Keratinocyte (primary cell): ENCODE measurements around the gene CDC14B. TPM values are rescaled to one million over a fixed set of nuclear protein-coding genes. Genes with fewer than 3 reads are reported as not detected.
"Not testable (repeated sequence)": the region's sequence is repeated elsewhere in the genome, so short reads cannot be mapped to it uniquely, and the experiment has no call there.

Experiments
- DNase-seq: peaks from one replicate; pipeline ENCODE4 v3.0.0-alpha.2; 2011; ENCODE audit warnings: low read depth, missing footprints, low spot score
- FAIRE-seq: peaks from 2 replicates; lab custom pipeline; 2011; peaks lifted over from hg19 to GRCh38; lab: Jason Lieb, UNC
- H2AFZ ChIP-seq: 2 replicates; pipeline ENCODE4 v1.6.0; 2012; ENCODE audit warnings: low read length, control low read depth, inconsistent platforms; ENCODE audit not compliant: control insufficient read depth
- H3K27ac ChIP-seq: 2 replicates; pipeline ENCODE4 v1.5.1; 2011; ENCODE audit warnings: low read length; ENCODE audit not compliant: control insufficient read depth, insufficient read depth
- H3K27me3 ChIP-seq: 3 replicates; pipeline ENCODE4 v1.6.0; 2011; ENCODE audit warnings: low read length; ENCODE audit not compliant: control insufficient read depth, insufficient read depth; ENCODE audit errors: extremely low read depth
- H3K36me3 ChIP-seq, 2 experiments: 2 replicates in 1 of 2; 3 replicates in 1 of 2; pipeline ENCODE4 v1.5.1; 2011; ENCODE audit warnings: low read length in 2 of 2, mild to moderate bottlenecking in 1 of 2; ENCODE audit not compliant: control insufficient read depth in 2 of 2, insufficient read depth in 2 of 2; ENCODE audit errors: extremely low read depth in 1 of 2
- H3K4me1 ChIP-seq: 3 replicates; pipeline ENCODE4 v1.5.1; 2011; ENCODE audit warnings: low read length; ENCODE audit not compliant: control insufficient read depth, insufficient read depth; ENCODE audit errors: extremely low read depth
- H3K4me2 ChIP-seq: 3 replicates; pipeline ENCODE4 v1.6.0; 2011; ENCODE audit warnings: low read depth, low read length; ENCODE audit not compliant: control insufficient read depth, insufficient read depth; ENCODE audit errors: extremely low read depth
- H3K4me3 ChIP-seq, 3 experiments: fragments of 200-600 bp in 1 of 3; sonication (generic) in 1 of 3; 2 replicates in 2 of 3; 3 replicates in 1 of 3; pipeline ENCODE4 v1.5.1; 2011 to 2016; ENCODE audit warnings: low read length in 3 of 3, mild to moderate bottlenecking in 3 of 3, control low read depth in 2 of 3, inconsistent platforms in 1 of 3, low read depth in 1 of 3, mixed read lengths in 1 of 3, mixed run types in 1 of 3, moderate library complexity in 1 of 3; ENCODE audit not compliant: control insufficient read depth in 2 of 3, insufficient read depth in 2 of 3; ENCODE audit errors: extremely low read depth in 1 of 3
- H3K79me2 ChIP-seq: 2 replicates; pipeline ENCODE4 v1.6.0; 2012; ENCODE audit warnings: low read length; ENCODE audit not compliant: control insufficient read depth, insufficient read depth
- H3K9ac ChIP-seq: 3 replicates; pipeline ENCODE4 v1.6.0; 2011; ENCODE audit warnings: low read length; ENCODE audit not compliant: control insufficient read depth, insufficient read depth; ENCODE audit errors: extremely low read depth
- H3K9me1 ChIP-seq: 3 replicates; pipeline ENCODE4 v1.6.0; 2011; ENCODE audit warnings: low read length; ENCODE audit not compliant: control insufficient read depth, insufficient read depth; ENCODE audit errors: extremely low read depth
- H3K9me3 ChIP-seq: 2 replicates; pipeline ENCODE4 v1.5.1; 2012; ENCODE audit warnings: low read depth, low read length; ENCODE audit not compliant: control insufficient read depth
- H4K20me1 ChIP-seq: 3 replicates; pipeline ENCODE4 v1.6.0; 2011; ENCODE audit warnings: low read length; ENCODE audit not compliant: control insufficient read depth, insufficient read depth; ENCODE audit errors: extremely low read depth
- CTCF ChIP-seq, 3 experiments: IDR thresholded peaks in 1 of 3; conservative IDR thresholded peaks in 1 of 3; optimal IDR thresholded peaks in 1 of 3; 2 replicates in 2 of 3; 3 replicates in 1 of 3; pipeline versions ENCODE3 to v1.5.1; 2011; ENCODE audit warnings: low read length in 3 of 3, mild to moderate bottlenecking in 3 of 3, moderate library complexity in 2 of 3, control low read depth in 1 of 3, inconsistent platforms in 1 of 3; ENCODE audit not compliant: insufficient read depth in 2 of 3; ENCODE audit errors: extremely low read depth in 1 of 3
- EZH2 ChIP-seq: IDR thresholded peaks from one replicate; pipeline ENCODE4 v1.6.1; 2012; ENCODE audit warnings: inconsistent platforms, mild to moderate bottlenecking, low read length, moderate library complexity
- dilution Hi-C: fragments of 300-500 bp; cut with MboI; formaldehyde crosslinking; loops from one replicate; pipeline ENCODE4 v1.7.0; 2020; ENCODE audit warnings: low sequenced_read_pairs; ENCODE audit not compliant: extremely low pct_ligation_motif_present
- polyA plus RNA-seq, 5 experiments: library from polyadenylated mRNA; depleted of rRNA in 3 of 5; stranded (reverse) in 3 of 5; stranded (forward) in 1 of 5; unstranded in 1 of 5; fragments of >200 nt; gene quantifications; 1 replicate in 1 of 5; 2 replicates in 3 of 5; 3 replicates in 1 of 5; pipeline versions ENCODE4 v1.2.1 to v1.2.3, GENCODE V29; 2011 to 2012; ENCODE audit warnings: missing spikeins in 2 of 5, low read depth in 1 of 5, low replicate concordance in 1 of 5

CDC14B gene
- polyA plus RNA-seq, 1 donor (not counting 4 experiments of a cell fraction or from before 2014, with no cell fraction given): 7.5 TPM

GRCh38 chr9:96667363-96667728, 47.7 kb upstream of the CDC14B start:
- no peaks in the 10 kb centered on the region for H3K27me3 ChIP-seq
- no peaks in the 10 kb centered on the region for H3K4me1 ChIP-seq
- H3K4me3 ChIP-seq: no peak overlapping the region
- H3K9me1 ChIP-seq: no peaks in the 10 kb centered on the region
- no peak overlapping the region for H2AFZ ChIP-seq
- H4K20me1 ChIP-seq: no peaks in the 10 kb centered on the region
- no peaks in the 10 kb centered on the region for H3K79me2 ChIP-seq
- FAIRE-seq (no peak), DNase-seq (no peak)
- no peak overlapping the region for H3K9ac ChIP-seq
- dilution Hi-C loops: no loop called here
- H3K36me3 ChIP-seq: no peaks in the 10 kb centered on the region
- no peaks in the 10 kb centered on the region for H3K9me3 ChIP-seq
- TF ChIP-seq EZH2 (no peak), CTCF (optimal IDR thresholded peaks at IDR 0.05 in 1 of 3, IDR thresholded peaks at IDR 0.05 in 1 of 3, conservative IDR thresholded peaks at IDR 0.05 in 1 of 3; ENCODE audit: extremely low read depth in 1 of 3, insufficient read depth in 2 of 3, low read length in 3 of 3) (no peak)
- no peak overlapping the region for H3K4me2 ChIP-seq
- H3K27ac ChIP-seq: no peak overlapping the region

- FAIRE-seq: not testable (repeated sequence)
These were observed 47.2 kb upstream of the CDC14B start for GRCh38 chr9:96666653-96667362.

More at GRCh38 chr9:96666653-96667362, 47.2 kb upstream of the CDC14B start:
- H3K9me3 ChIP-seq, DNase-seq, H3K9ac ChIP-seq, H3K4me1 ChIP-seq, H3K36me3 ChIP-seq, H3K27ac ChIP-seq, H3K9me1 ChIP-seq, H3K27me3 ChIP-seq, H4K20me1 ChIP-seq, H3K79me2 ChIP-seq, H2AFZ ChIP-seq, dilution Hi-C loops, H3K4me2 ChIP-seq, H3K4me3 ChIP-seq: not testable (repeated sequence)
- peak; percentile 30 to 63 (median 55) for TF ChIP-seq CTCF (optimal IDR thresholded peaks at IDR 0.05 in 1 of 3, IDR thresholded peaks at IDR 0.05 in 1 of 3, conservative IDR thresholded peaks at IDR 0.05 in 1 of 3; ENCODE audit: extremely low read depth in 1 of 3, insufficient read depth in 2 of 3, low read length in 3 of 3)
